Mucosa of gallbladder (tissue), 1 donor: ENCODE measurements around the gene DUSP3. TPM values are rescaled to one million over a fixed set of nuclear protein-coding genes. Genes with fewer than 3 reads are reported as not detected.

ENCODE experiments used
- DNase-seq: peaks from one replicate; pipeline ENCODE4 v3.0.0-alpha.2; 2020; ENCODE audit warnings: low spot score
- total RNA-seq: library from RNA; stranded (reverse); gene quantifications from one replicate; pipeline ENCODE4 v1.2.1, GENCODE V29; 2021
- donor health status: DM: no; HTN: no; CAD: no.

DUSP3 gene
- 127 TPM for total RNA-seq

- peak; percentile 97 for DNase-seq
Measured at GRCh38 chr17:43778337-43779144, at the start of gene DUSP3. DUSP3 (minus strand) TSS chr17:43778977; CDS start chr17:43778924, 53 bp downstream.

GRCh38 chr17:43827596-43827995 is 48.8 kb upstream of the DUSP3 start:
- no peak for DNase-seq

GRCh38 chr17:43826206-43826605 is 47.4 kb upstream of the DUSP3 start:
- DNase-seq, result no peak

GRCh38 chr17:43825567-43825966 is 46.8 kb upstream of the DUSP3 start:
- no peak for DNase-seq

GRCh38 chr17:43823350-43824084 is 44.7 kb upstream of the DUSP3 start:
- peak; percentile 84 for DNase-seq

- DNase-seq, result no peak
Measured at GRCh38 chr17:43822570-43823190, 43.9 kb upstream of the DUSP3 start.

GRCh38 chr17:43820759-43821158 is 42.0 kb upstream of the DUSP3 start:
- DNase-seq, result no peak

GRCh38 chr17:43818966-43819365 is 40.2 kb upstream of the DUSP3 start:
- no peak for DNase-seq

- DNase-seq, result no peak
Measured at GRCh38 chr17:43817826-43818225, 39.0 kb upstream of the DUSP3 start.

GRCh38 chr17:43816336-43817320 is 37.9 kb upstream of the DUSP3 start:
- DNase-seq, result no peak

- no peak for DNase-seq
Measured at GRCh38 chr17:43814714-43815113, 35.9 kb upstream of the DUSP3 start.

- DNase-seq, result no peak
Measured at GRCh38 chr17:43814026-43814425, 35.2 kb upstream of the DUSP3 start.

- DNase-seq, result no peak
Measured at GRCh38 chr17:43813386-43813785, 34.6 kb upstream of the DUSP3 start.

GRCh38 chr17:43812396-43813265 is 33.9 kb upstream of the DUSP3 start:
- DNase-seq, result no peak

GRCh38 chr17:43810823-43811222 is 32.0 kb upstream of the DUSP3 start:
- DNase-seq, result no peak

GRCh38 chr17:43810226-43810715 is 31.5 kb upstream of the DUSP3 start:
- no peak for DNase-seq

GRCh38 chr17:43809121-43809520 is 30.3 kb upstream of the DUSP3 start:
- no peak for DNase-seq

GRCh38 chr17:43808076-43808475 is 29.3 kb upstream of the DUSP3 start:
- DNase-seq, result no peak

- no peak for DNase-seq
Measured at GRCh38 chr17:43805117-43805516, 26.3 kb upstream of the DUSP3 start.

GRCh38 chr17:43803758-43804157 is 25.0 kb upstream of the DUSP3 start:
- no peak for DNase-seq
